Stomach (tissue), 4 donors: ENCODE results near the gene SCYL3.

Source experiments
- CTCF ChIP-seq, 7 experiments: fragments of 450-650 bp in 4 of 7; fragments of 200-600 bp in 3 of 7; sonication (generic) in 3 of 7; IDR thresholded peaks; one replicate each; pipeline ENCODE4 v1.5.1; 2016 to 2019; ENCODE audit warnings: antibody characterized with exemption in 7 of 7, control low read depth in 2 of 7, mild to moderate bottlenecking in 1 of 7
- EP300 ChIP-seq: sonication (generic); formaldehyde crosslinking; IDR thresholded peaks from one replicate; pipeline ENCODE4 v1.6.1; 2017; ENCODE audit warnings: antibody characterized with exemption
- POLR2A ChIP-seq, 4 donors: fragments of 450-650 bp; IDR thresholded peaks; one replicate each; pipeline ENCODE4 v1.6.1; 2016; ENCODE audit warnings: antibody characterized with exemption in 4 of 4, control low read depth in 2 of 4, mild to moderate bottlenecking in 1 of 4, moderate library complexity in 1 of 4
- POLR2AphosphoS5 ChIP-seq, 3 donors: sonication (generic); formaldehyde crosslinking; IDR thresholded peaks; one replicate each; pipeline ENCODE4 v1.6.1; 2016; ENCODE audit warnings: antibody characterized with exemption in 3 of 3

GRCh38 chr1:169816617-169817016 lies 77.1 kb downstream of the SCYL3 start:
- TF ChIP-seq POLR2A (IDR thresholded peaks at IDR 0.05) (no peak), POLR2AphosphoS5 (IDR thresholded peaks at IDR 0.05) (no peak), CTCF (IDR thresholded peaks at IDR 0.05) (no peak), EP300 (no peak)
